IPS DF 19.7 (cell line): ENCODE measurements around the gene DEPP1.

Source experiments
- DNase-seq: peaks from one replicate; pipeline ENCODE4 v3.0.0-alpha.2; 2013; ENCODE audit warnings: low read depth, low spot score

The DEPP1 gene

GRCh38 chr10:44980309-44981171, 1.9 kb upstream of the DEPP1 start:
- no peak for DNase-seq

GRCh38 chr10:44979281-44980191, 927 bp upstream of the DEPP1 start:
- no peak for DNase-seq

- DNase-seq, result no peak
Measured at GRCh38 chr10:44978213-44978569, 418 bp downstream of the DEPP1 start.

- DNase-seq, result no peak
Measured at GRCh38 chr10:44977287-44978212, 1.1 kb downstream of the DEPP1 start.

GRCh38 chr10:44976352-44977198, 2.0 kb downstream of the DEPP1 start:
- DNase-seq, result no peak

- DNase-seq, result no peak
Measured at GRCh38 chr10:44975431-44976331, 2.9 kb downstream of the DEPP1 start.

GRCh38 chr10:44974628-44975430, 3.8 kb downstream of the DEPP1 start:
- no peak for DNase-seq

- DNase-seq, result no peak
Measured at GRCh38 chr10:44974082-44974627, 4.5 kb downstream of the DEPP1 start.

- no peak for DNase-seq
Measured at GRCh38 chr10:44973323-44974081, 5.1 kb downstream of the DEPP1 start.

- no peak for DNase-seq
Measured at GRCh38 chr10:44972874-44973306, 5.7 kb downstream of the DEPP1 start.

- DNase-seq, result no peak
Measured at GRCh38 chr10:44971935-44972757, 6.5 kb downstream of the DEPP1 start.

GRCh38 chr10:44971434-44971833, 7.2 kb downstream of the DEPP1 start:
- DNase-seq, result no peak

- DNase-seq, result no peak
Measured at GRCh38 chr10:44970812-44971395, 7.7 kb downstream of the DEPP1 start.

- no peak for DNase-seq
Measured at GRCh38 chr10:44969854-44970253, 8.8 kb downstream of the DEPP1 start.

GRCh38 chr10:44968500-44969400, 9.9 kb downstream of the DEPP1 start:
- DNase-seq, result no peak
